OCI-LY7 (cell line): ENCODE measurements around the gene IQGAP1.

ENCODE experiments used
- EZH2phosphoT487 ChIP-seq: fragments of 200-600 bp; sonication (generic); IDR thresholded peaks from 2 replicates; pipeline ENCODE4 v1.6.1; 2018; ENCODE audit warnings: low read depth, borderline replicate concordance, mild to moderate bottlenecking, mixed run types, antibody characterized with exemption, low read length, moderate library complexity, mixed read lengths
- TF ChIP-seq, protein P1 (sequence below): fragments of 200-600 bp; sonication (generic); conservative IDR thresholded peaks from 2 replicates; pipeline ENCODE4 v1.5.1; 2014; ENCODE audit warnings: mild to moderate bottlenecking, antibody characterized with exemption, low read length, moderate library complexity, mixed read lengths

DNA sequence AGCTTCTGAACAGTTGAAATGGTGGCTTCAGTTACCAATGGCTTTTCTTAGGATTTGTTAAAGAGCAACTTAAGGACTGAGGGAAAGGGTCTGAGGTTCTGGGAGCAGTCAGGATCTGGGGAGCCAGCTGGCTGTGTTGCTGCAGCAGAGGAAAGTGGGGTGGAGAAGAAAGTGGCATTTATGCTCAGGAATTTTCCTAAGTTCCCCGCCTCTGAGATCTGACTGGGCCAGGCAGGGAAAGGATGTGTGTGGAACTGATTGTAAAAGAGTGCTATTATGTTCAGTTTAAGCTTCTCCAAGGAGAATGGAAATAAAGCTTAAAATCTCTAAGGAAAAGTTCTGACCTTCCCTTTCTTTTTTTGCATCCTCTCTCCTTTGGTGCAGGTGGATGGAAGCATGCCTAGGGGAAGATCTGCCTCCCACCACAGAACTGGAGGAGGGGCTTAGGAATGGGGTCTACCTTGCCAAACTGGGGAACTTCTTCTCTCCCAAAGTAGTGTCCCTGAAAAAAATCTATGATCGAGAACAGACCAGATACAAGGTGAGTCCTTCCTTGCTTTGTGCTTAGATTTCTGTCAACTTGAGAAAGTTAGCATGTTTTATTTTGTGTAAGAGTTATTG, 37.8 kb downstream of the IQGAP1 start:
- TF ChIP-seq, protein P1, sequence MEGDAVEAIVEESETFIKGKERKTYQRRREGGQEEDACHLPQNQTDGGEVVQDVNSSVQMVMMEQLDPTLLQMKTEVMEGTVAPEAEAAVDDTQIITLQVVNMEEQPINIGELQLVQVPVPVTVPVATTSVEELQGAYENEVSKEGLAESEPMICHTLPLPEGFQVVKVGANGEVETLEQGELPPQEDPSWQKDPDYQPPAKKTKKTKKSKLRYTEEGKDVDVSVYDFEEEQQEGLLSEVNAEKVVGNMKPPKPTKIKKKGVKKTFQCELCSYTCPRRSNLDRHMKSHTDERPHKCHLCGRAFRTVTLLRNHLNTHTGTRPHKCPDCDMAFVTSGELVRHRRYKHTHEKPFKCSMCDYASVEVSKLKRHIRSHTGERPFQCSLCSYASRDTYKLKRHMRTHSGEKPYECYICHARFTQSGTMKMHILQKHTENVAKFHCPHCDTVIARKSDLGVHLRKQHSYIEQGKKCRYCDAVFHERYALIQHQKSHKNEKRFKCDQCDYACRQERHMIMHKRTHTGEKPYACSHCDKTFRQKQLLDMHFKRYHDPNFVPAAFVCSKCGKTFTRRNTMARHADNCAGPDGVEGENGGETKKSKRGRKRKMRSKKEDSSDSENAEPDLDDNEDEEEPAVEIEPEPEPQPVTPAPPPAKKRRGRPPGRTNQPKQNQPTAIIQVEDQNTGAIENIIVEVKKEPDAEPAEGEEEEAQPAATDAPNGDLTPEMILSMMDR: no peak
- no peak for TF ChIP-seq EZH2phosphoT487
